Dedifferentiated amniotic fluid mesenchymal stem cell (primary cell): ENCODE results near the gene EXOSC10.

Experiments used
- DNase-seq: peaks from one replicate; pipeline ENCODE4 v3.0.0-alpha.2; 2016; ENCODE audit errors: extremely low spot score

The EXOSC10 gene

GRCh38 chr1:11099310-11100148 is at the start of gene EXOSC10:
EXOSC10 (minus strand) TSS chr1:11099869; CDS start chr1:11099831, 38 bp downstream.
- DNase-seq, result peak; percentile 81

- DNase-seq, result peak; percentile 28
Observed at GRCh38 chr1:11147197-11147770, 47.6 kb upstream of the EXOSC10 start.

GRCh38 chr1:11145741-11146140 is 46.1 kb upstream of the EXOSC10 start:
- DNase-seq, result no peak

- DNase-seq, result no peak
Observed at GRCh38 chr1:11144570-11145256, 45.0 kb upstream of the EXOSC10 start.

GRCh38 chr1:11143907-11144306 is 44.2 kb upstream of the EXOSC10 start:
- DNase-seq, result no peak

DNA sequence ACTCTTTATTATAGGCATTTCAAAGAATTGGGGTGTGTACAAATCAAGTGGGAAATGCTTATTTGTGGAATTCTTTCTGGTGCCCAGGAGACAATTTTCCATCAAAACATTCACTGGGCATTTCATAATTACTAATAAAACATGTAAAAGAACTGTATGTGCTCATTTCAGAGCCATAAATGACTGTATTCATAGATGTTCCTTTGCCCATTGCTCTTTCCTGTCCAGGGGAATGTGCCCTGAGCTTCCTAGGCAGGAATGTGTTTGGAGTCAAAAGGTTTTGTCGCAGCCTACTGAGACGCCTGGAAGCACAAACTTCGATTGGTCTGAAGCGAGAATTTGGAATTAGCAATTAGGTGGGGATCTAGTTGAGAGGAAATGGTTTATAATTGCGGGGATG is 43.7 kb upstream of the EXOSC10 start:
- DNase-seq, result no peak

- no peak for DNase-seq
Observed at GRCh38 chr1:11142618-11143391, 43.1 kb upstream of the EXOSC10 start.

DNA sequence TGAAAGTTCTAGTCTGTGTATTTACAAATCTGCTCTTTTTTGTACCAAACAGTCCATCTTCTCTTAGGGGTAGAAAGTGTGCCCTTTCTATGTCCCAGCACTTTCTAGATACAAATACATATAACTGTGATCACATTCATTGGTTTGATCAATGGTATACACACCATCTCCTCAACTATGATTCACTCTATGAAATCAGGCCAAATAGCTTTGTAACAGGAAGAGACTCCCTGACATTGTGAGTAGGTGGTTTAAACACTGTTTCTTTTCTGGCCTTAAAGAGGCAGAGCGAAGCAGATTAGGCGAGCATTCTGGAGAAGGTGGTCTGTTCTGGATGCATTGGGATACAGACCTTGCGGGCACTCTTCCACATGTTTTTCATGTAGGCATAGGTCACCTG is 39.3 kb upstream of the EXOSC10 start:
- no peak for DNase-seq

- no peak for DNase-seq
Observed at GRCh38 chr1:11138029-11138428, 38.4 kb upstream of the EXOSC10 start.

DNA sequence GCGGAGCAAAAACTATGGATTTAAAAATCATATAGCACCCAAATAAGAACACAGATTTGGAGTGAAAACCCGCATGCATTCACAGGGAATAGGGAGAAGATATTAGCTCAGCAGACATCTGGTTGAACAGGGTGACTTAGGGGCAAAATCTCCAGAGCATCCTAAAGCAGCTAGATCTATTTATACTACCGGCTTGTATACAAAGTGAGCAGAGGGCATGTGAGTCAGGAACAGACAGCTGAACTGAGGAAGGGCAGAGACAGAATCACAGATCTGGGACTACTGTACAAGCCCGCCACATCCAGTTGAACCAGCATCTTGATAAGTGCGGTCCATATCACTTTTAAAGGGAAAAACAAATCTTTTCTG is 35.2 kb upstream of the EXOSC10 start:
- no peak for DNase-seq

GRCh38 chr1:11134251-11134897 is 34.7 kb upstream of the EXOSC10 start:
- no peak for DNase-seq

- no peak for DNase-seq
Observed at GRCh38 chr1:11132563-11133293, 33.1 kb upstream of the EXOSC10 start.

DNA sequence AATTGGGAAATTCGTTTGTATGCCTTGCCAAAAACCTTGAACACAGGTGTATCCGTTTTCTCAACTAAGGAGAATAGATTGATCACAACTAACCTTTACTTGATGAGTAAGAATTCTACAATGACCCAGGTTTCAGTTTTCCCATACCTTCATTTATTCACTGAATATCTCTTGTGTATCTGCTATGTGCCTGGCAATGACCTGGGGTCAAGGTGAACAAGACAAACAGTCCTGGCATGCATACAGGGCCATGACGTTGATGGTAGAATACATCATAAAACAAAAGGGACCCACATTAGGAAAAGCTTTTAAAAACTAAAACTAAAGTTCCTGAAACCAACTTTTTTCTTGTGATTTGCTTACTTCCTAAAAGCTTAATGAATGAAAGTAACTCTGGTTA is 32.1 kb upstream of the EXOSC10 start:
- DNase-seq, result no peak

GRCh38 chr1:11130406-11130805 is 30.7 kb upstream of the EXOSC10 start:
- DNase-seq, result no peak

DNA sequence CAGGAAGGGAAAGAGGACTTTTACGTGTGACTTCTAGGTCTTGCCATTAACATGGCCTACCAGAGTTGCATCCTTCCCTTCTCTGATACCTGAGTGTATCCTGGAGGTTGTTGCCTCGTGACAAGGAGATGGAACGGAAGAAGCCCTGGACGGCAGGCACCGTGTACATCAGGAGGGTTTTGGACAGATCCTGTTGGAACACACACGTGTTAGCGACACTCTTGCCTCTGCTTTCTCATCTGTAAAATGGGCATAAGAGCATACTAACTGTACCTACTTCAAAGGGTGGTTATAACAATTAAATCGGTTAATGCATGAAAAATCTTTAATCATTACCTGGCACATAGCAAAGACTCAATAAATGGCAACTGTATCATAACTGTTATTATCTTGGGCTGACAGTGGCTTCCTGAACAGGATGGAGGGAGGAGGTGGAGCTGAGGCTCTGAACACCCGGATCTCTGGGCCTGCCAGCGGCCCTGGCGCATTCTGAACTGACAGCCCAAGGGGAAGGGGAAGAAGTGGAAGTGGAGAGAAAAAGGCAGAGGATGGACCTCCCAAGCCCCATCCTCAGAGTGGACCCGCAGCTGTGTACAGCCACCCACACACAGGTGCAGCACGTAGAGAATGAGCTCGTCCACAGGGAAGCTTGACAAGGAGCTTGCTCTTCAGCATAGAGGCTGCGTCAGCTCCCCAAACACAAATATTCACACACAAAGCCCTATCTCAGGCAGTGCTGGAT is 30.2 kb upstream of the EXOSC10 start:
- no peak for DNase-seq

DNA sequence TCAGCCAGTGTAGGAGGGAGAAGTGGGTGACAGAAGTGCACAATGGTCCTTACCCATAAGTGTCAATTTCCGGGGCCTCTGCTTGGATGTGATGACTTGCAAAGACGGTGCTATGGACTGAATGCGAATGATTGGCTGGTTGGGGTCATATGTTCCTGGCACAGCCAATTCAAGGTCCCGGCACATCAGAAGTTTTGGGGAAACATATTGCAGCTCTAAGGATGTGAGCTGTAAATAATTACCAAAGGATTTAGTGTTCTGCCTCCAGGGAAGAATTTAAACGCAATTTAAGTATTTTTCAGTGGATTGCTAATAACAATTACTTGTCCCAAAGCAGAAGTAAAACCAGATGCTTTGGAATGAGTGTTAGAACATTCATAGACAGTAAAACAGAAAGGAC is 26.9 kb upstream of the EXOSC10 start:
- no peak for DNase-seq

GRCh38 chr1:11125931-11126330 is 26.3 kb upstream of the EXOSC10 start:
- no peak for DNase-seq

GRCh38 chr1:11124965-11125364 is 25.3 kb upstream of the EXOSC10 start:
- DNase-seq, result no peak

- DNase-seq, result no peak
Observed at GRCh38 chr1:11116318-11116717, 16.6 kb upstream of the EXOSC10 start.

DNA sequence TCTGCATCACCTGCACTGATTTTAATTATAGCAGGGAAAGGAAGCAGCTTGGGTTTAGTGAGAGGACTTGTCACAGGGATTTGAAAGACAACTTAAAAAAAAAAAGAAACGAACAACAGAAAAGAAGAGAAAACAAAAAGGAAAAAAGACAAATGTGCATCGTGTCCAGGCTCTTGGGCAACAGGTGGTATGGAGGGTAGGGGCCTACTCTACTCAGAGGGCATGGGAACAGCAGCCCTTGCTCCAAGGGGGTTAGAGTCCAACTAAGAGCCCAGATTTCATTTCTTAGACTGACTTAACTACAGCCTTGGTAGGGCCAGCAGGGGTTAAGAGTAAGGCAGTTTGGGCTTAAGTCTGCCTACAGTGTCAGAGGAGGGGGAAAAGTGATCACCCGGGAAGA is 15.3 kb upstream of the EXOSC10 start:
- no peak for DNase-seq
